PC-3 (cell line): ENCODE results near the gene SIAH2.
A peak's percentile ranks its signal among the peaks of the same experiment; 100 is the strongest.

Experiments used
- EZH2 ChIP-seq: fragments of 300-600 bp; sonication (generic); IDR thresholded peaks from one replicate; pipeline ENCODE4 v1.6.1; 2017; ENCODE audit warnings: antibody characterized with exemption, mild to moderate bottlenecking, low read length; ENCODE audit not compliant: unreplicated experiment
- EZH2phosphoT487 ChIP-seq: fragments of 300-600 bp; sonication (generic); IDR thresholded peaks from 2 replicates; pipeline ENCODE4 v1.6.1; 2018; ENCODE audit warnings: mild to moderate bottlenecking, antibody characterized with exemption, low read length, borderline replicate concordance
- TF ChIP-seq, protein P1 (sequence below): fragments of 300-600 bp; sonication (generic); conservative IDR thresholded peaks from 2 replicates; pipeline ENCODE4 v1.5.1; 2017; ENCODE audit warnings: antibody characterized with exemption, low read depth, mild to moderate bottlenecking, low read length

DNA sequence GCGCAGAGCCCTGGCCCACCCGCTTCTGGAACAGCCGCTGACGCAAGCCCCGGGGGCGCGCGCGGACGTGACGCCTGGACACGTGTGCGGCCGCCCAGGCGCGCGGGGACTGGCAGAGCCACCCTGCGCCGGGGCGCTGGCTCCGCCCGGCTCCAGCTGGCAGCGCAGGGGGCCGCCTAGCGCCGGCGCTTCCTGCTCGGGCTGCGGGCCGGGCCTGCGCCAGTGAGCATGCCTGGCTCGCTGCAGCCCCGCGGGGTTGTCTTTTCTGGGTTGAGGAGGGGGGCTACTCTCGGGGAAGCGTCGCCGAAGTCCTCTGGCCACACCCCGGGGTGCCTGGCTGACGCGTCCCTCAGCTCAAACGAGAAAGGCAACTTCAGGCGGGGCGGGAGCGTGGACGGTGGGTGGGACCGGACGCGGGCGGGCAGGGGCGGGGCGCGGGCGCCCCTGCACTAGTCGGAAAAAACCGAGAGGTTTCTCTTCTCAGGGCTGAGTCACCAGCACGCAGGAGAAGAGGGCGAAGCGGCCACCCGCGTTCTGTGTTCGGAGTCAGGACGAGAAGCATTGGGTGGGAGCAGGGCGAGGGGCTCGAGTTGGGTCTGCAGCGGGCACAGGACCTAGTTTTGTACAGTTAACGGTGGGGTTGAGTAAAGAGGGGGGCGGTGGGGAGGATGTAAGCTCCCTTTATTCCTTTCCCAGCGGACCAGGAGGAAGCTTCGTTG is at the start of gene SIAH2:
- TF ChIP-seq, protein P1, sequence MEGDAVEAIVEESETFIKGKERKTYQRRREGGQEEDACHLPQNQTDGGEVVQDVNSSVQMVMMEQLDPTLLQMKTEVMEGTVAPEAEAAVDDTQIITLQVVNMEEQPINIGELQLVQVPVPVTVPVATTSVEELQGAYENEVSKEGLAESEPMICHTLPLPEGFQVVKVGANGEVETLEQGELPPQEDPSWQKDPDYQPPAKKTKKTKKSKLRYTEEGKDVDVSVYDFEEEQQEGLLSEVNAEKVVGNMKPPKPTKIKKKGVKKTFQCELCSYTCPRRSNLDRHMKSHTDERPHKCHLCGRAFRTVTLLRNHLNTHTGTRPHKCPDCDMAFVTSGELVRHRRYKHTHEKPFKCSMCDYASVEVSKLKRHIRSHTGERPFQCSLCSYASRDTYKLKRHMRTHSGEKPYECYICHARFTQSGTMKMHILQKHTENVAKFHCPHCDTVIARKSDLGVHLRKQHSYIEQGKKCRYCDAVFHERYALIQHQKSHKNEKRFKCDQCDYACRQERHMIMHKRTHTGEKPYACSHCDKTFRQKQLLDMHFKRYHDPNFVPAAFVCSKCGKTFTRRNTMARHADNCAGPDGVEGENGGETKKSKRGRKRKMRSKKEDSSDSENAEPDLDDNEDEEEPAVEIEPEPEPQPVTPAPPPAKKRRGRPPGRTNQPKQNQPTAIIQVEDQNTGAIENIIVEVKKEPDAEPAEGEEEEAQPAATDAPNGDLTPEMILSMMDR = no peak
- TF ChIP-seq EZH2 (no peak), EZH2phosphoT487 (peak; percentile 98)
